Naive thymus-derived CD8-positive, alpha-beta T cell (primary cell): ENCODE results near the gene MAP4. TPM values are rescaled to one million over a fixed set of nuclear protein-coding genes. Genes with fewer than 3 reads are reported as not detected.

Source experiments
- ATAC-seq, 2 donors: fragments of 150-1000 bp; cut with Tn5 transposase in 1 of 2; sonication (Bioruptor Pico), chemical (Tn5 transposase) in 1 of 2; 1 replicate in 1 of 2; 2 replicates in 1 of 2; pipeline ENCODE4 v1.10.0; 2021; ENCODE audit warnings: mild to moderate bottlenecking in 2 of 2, moderate library complexity in 2 of 2
- POLR2A ChIA-PET: fragments of 350-600 bp; sonication (Branson Sonifier 250); formaldehyde crosslinking; loops from one replicate; lab custom pipeline; 2021; ENCODE audit warnings: antibody characterized with exemption; lab: Charles Lee
- DNase-seq, 10 donors: peaks; one replicate each; pipeline versions ENCODE4 v3.0.0 to v3.0.0-alpha.2; 2020 to 2022
- H3K27ac Mint-ChIP-seq, 10 donors: one replicate each; pipeline ENCODE4 v1.8.0; 2020 to 2022; ENCODE audit warnings: mild to moderate bottlenecking in 10 of 10, mixed read lengths in 10 of 10, moderate library complexity in 4 of 10, inconsistent platforms in 1 of 10
- H3K27me3 Mint-ChIP-seq, 5 donors: one replicate each; pipeline ENCODE4 v1.8.0; 2021 to 2022; ENCODE audit warnings: mixed read lengths in 5 of 5
- H3K36me3 Mint-ChIP-seq, 3 donors: one replicate each; pipeline ENCODE4 v1.8.0; 2020 to 2022; ENCODE audit warnings: mixed read lengths in 3 of 3, mild to moderate bottlenecking in 2 of 3, inconsistent platforms in 1 of 3
- H3K4me1 Mint-ChIP-seq, 4 donors: one replicate each; pipeline ENCODE4 v1.8.0; 2021 to 2022; ENCODE audit warnings: mixed read lengths in 4 of 4
- H3K4me3 Mint-ChIP-seq, 10 donors: one replicate each; pipeline ENCODE4 v1.8.0; 2020 to 2022; ENCODE audit warnings: mild to moderate bottlenecking in 10 of 10, mixed read lengths in 10 of 10, moderate library complexity in 6 of 10, inconsistent platforms in 1 of 10
- H3K9me3 Mint-ChIP-seq, 9 donors: one replicate each; pipeline ENCODE4 v1.8.0; 2020 to 2022; ENCODE audit warnings: mixed read lengths in 9 of 9, mild to moderate bottlenecking in 3 of 9, inconsistent platforms in 1 of 9, moderate library complexity in 1 of 9
- polyA plus RNA-seq, 3 donors: library from polyadenylated mRNA; unstranded; fragments of 300-500 nt; fragmentation: Illumina TruSeq; gene quantifications; one replicate each; pipeline ENCODE4 v1.2.3, GENCODE V29; 2021
- total RNA-seq, 8 experiments: library from RNA in 2 of 8; stranded (reverse) in 2 of 8; gene quantifications; one replicate each; pipeline ENCODE4 v1.2.3 and lab custom pipeline; 2021 to 2026

Gene MAP4
- total and polyA plus RNA-seq, 5 experiments from 2014 or later = 17.8 to 56.8 (median 29.5) TPM

DNA sequence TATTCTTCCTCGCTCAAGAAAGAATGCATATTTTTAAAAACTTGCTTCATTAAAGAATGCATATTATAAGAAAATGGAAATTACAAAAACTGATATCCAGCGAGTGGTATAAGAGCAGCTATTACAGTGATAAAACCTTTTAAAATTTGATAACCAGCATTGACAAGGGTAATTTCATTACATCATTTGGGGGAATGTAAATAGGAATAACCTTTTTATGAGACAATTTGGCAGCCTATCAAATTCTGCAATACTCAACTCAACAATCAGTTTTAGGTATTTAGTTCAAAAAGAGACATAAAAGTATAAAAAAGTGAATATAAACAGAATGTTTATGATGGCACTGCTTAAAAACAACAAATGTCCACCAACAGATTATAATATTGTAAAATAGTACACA lies 35.4 kb downstream of the MAP4 start:
- Mint-ChIP-seq H3K27me3 (no peaks in the 10 kb centered on the region), H3K27ac (no peak overlapping the region), H3K9me3 (no peaks in the 10 kb centered on the region), H3K36me3 (peaks cover 0 to 2% (median 0%) of the 10 kb centered on the region in 3 donors), H3K4me3 (no peak overlapping the region), H3K4me1 (peaks cover 0 to 10% (median 1%) of the 10 kb centered on the region in 4 donors)
- no peak for ATAC-seq
- POLR2A ChIA-PET = no interaction called here
- no peak for DNase-seq

DNA sequence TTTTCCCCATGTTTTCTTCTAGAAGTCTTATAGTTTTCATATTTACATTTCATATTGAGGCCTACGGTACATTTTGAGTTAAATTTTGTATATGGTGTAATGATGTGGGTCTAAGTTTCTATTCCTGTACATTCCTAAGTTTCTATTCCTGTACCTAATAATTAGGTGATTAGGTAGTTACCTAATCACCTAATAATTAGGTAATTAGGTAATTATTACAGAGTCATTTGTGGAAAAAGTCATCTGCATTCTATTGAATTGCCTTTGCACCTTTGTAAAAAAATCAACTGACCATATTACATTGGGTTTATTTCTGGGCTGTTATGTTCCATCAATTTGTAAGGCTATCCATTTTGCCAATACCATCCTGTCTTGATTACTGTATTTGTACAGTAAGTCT lies 37.1 kb downstream of the MAP4 start:
- ATAC-seq (no peak), DNase-seq (no peak)
- no peaks in the 10 kb centered on the region for H3K9me3 Mint-ChIP-seq
- POLR2A ChIA-PET = no interaction called here
- H3K27ac Mint-ChIP-seq = no peak overlapping the region
- peaks cover 0 to 5% (median 0%) of the 10 kb centered on the region in 3 donors for H3K36me3 Mint-ChIP-seq
- peaks cover 0 to 13% (median 3%) of the 10 kb centered on the region in 4 donors for H3K4me1 Mint-ChIP-seq
- no peak overlapping the region for H3K4me3 Mint-ChIP-seq
- H3K27me3 Mint-ChIP-seq = no peaks in the 10 kb centered on the region

DNA sequence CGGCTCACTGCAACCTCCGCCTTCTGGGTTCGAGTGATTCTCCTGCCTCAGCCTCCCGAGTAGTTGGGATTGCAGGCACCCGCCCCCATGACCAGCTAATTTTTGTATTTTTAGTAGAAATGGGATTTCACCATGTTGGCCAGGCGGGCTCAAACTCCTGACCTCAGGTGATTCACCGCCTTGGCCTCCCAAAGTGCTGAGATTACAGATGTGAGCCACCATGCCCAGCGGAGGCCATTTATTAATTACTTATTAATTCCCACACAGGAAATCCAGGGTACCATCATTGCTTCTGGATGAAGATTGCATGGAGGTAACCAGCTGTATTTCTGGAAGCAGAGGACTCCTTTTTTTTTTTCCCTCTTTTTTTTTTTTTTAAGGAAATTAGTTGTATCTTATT lies 37.8 kb downstream of the MAP4 start:
- H3K27ac Mint-ChIP-seq = no peak overlapping the region
- no peak for ATAC-seq
- H3K4me3 Mint-ChIP-seq = no peak overlapping the region
- H3K9me3 Mint-ChIP-seq = no peaks in the 10 kb centered on the region
- H3K36me3 Mint-ChIP-seq = peaks cover 0 to 8% (median 0%) of the 10 kb centered on the region in 3 donors
- POLR2A ChIA-PET = no interaction called here
- no peak for DNase-seq
- no peaks in the 10 kb centered on the region for H3K27me3 Mint-ChIP-seq
- peaks cover 0 to 13% (median 3%) of the 10 kb centered on the region in 4 donors for H3K4me1 Mint-ChIP-seq

DNA sequence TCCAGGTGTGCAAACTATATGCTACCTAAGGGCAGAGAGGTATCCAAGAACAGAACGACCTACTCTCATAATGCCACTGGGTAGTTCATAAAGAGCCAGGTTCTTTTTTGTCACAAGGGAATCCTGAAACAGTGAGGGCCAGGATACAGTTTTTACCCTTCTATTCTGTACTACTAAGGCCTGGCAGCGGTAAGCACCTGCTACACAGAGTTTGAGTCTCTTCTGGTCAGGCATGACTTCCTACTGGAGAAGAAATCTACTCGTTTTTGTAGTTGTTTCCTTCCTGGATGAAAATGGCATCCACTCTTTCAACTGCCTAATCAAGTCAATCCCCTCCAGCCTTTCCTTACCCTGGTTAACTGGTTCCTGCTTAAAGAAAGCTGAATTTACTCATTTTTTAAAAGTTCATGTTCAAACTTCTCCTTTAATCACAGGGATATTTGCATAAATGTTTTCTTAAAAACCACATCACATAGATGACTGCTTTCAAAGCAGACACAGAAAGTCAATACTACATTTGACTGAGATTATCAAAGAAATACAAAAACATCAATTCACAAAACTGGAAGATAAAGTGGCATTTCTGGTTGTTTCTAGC lies 40.0 kb downstream of the MAP4 start:
- DNase-seq (no peak), ATAC-seq (no peak)
- Mint-ChIP-seq H3K27ac (peak overlapping the region in 3 of 10 donors; percentile 8 to 42 (median 22)), H3K4me1 (peaks cover 0 to 13% (median 3%) of the 10 kb centered on the region in 4 donors), H3K36me3 (peaks cover 0 to 8% (median 0%) of the 10 kb centered on the region in 3 donors), H3K9me3 (no peaks in the 10 kb centered on the region), H3K4me3 (peak overlapping the region in 1 of 10 donors; percentile 15), H3K27me3 (no peaks in the 10 kb centered on the region)
- POLR2A ChIA-PET = no interaction called here

DNA sequence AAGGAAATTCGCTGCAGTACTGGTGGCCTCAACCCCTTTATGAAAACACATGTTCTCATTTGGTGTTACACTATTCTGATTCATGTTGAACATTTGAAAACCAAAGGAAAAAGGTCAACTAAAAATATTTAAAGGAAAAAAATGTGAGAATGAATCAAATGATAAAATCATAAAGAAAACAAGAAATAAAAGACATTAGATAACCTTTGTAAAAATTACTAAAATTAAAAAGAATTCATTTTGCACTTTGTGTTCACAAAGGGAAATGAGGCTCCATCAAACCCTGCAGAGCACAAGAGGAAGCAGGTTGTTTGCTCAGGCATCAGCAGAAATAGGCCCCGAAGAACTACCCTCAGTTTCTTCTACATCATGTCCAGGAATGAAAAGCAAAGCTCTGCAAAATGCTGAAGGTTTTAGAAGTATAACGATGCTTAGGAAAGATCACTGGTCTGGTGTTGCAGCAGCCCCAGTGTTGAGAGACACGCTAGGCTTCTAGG lies 41.2 kb downstream of the MAP4 start:
- Mint-ChIP-seq H3K4me1 (peaks cover 0 to 13% (median 3%) of the 10 kb centered on the region in 4 donors), H3K27me3 (no peaks in the 10 kb centered on the region), H3K27ac (peak overlapping the region in 3 of 10 donors; percentile 1 to 58 (median 14)), H3K9me3 (no peaks in the 10 kb centered on the region), H3K4me3 (peak overlapping the region in 1 of 10 donors; percentile 58), H3K36me3 (peaks cover 0 to 11% (median 0%) of the 10 kb centered on the region in 3 donors)
- POLR2A ChIA-PET = no interaction called here
- no peak for DNase-seq
- no peak for ATAC-seq

DNA sequence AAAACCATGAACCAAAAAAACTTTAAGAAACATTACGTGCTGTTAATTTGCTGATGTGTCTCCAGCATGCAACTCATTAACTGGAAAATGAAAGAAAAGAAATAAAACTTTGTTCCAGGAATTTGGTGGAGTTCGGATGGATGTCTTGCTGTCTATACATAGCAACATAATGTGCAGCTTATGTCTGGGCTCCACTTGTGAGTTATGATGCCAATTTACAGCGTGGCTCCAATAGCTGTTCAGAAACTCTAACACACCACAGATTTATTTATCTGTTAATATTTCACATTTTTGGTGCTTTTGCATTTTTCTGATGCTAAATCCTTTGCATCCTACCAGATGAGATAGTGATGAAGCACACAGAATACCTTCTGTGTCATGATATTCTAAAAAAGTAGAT lies 45.1 kb downstream of the MAP4 start:
- Mint-ChIP-seq H3K27me3 (no peaks in the 10 kb centered on the region), H3K4me1 (peaks cover 0 to 10% (median 4%) of the 10 kb centered on the region in 4 donors), H3K36me3 (peaks cover 0 to 14% (median 0%) of the 10 kb centered on the region in 3 donors), H3K27ac (no peak overlapping the region), H3K9me3 (no peaks in the 10 kb centered on the region), H3K4me3 (no peak overlapping the region)
- POLR2A ChIA-PET = interaction anchor here (0.6 kb wide), 1 partner anchor 40 kb away, joined by 3 read pairs; no protein-coding TSS in a partner anchor
- no peak for ATAC-seq
- no peak for DNase-seq

DNA sequence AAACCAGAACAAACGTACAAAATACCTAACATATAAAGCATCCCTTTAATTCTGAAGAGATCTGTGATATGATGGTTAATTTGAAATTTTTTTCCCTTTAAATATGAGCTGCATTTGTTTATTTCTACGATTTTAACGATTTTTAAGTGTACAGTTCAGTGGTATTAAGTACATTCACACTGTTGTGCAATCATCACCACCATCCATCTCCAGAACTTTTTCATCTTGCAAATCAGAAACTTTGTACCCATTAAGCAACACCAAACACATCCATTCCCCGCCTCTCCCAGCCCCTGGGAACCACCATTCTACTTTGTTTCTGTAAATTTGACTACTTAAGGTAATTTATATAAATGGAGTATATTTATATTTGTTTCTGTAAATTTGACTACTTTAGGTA lies 51.5 kb downstream of the MAP4 start:
- Mint-ChIP-seq H3K4me1 (peaks cover 9 to 30% (median 22%) of the 10 kb centered on the region in 4 donors), H3K27me3 (no peaks in the 10 kb centered on the region), H3K36me3 (peaks cover 0 to 7% (median 2%) of the 10 kb centered on the region in 3 donors), H3K9me3 (no peaks in the 10 kb centered on the region), H3K27ac (no peak overlapping the region), H3K4me3 (no peak overlapping the region)
- ATAC-seq (no peak), DNase-seq (no peak)
- POLR2A ChIA-PET = no interaction called here

DNA sequence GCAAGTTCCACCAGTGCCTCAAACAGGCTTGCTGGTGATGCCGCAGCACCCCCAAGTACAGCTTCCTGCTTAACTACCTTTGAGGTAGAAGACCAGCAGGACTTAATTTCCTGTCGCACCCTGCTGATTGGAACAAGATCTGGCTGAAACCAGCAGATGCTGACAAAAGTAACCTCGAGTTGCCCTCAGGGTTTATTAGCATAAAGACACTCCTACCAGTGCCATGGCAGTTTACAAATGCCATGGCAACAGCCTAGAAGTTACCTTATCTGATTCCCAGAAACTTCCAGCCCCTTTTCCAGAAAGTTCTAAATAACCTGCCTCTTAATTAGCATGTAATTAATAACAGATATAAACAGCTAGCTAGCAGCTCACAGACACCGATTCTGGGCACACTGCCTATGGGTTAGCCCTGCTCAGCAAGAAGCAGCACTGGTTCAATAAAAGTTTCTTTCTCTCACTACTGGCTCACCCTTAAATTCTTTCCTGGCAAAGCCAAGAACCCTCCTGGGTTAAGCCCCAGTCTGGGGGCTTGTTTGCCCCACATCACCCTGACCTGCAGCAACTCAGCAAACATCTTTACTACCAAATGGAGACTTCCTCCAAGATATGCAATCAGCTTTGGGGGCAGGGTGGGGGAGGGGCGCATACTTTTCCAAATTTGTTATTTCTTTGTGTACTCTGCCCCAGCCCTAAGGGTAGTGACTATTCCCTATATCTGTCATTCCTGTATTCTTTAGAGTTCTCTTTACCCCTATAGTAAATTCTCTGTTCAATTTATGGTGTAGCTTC lies 54.2 kb downstream of the MAP4 start:
- H3K27me3 Mint-ChIP-seq = no peaks in the 10 kb centered on the region
- peak overlapping the region in 8 of 10 donors; percentile 26 to 77 (median 62) for H3K4me3 Mint-ChIP-seq
- ATAC-seq = peak; percentile 71 to 97
- H3K36me3 Mint-ChIP-seq = peaks cover 0 to 7% (median 5%) of the 10 kb centered on the region in 3 donors
- H3K9me3 Mint-ChIP-seq = no peaks in the 10 kb centered on the region
- POLR2A ChIA-PET = no interaction called here
- peaks cover 9 to 27% (median 21%) of the 10 kb centered on the region in 4 donors for H3K4me1 Mint-ChIP-seq
- DNase-seq = peak in 9 of 10 donors; percentile 2 to 62 (median 47)
- H3K27ac Mint-ChIP-seq = peak overlapping the region; percentile 24 to 93 (median 76)

DNA sequence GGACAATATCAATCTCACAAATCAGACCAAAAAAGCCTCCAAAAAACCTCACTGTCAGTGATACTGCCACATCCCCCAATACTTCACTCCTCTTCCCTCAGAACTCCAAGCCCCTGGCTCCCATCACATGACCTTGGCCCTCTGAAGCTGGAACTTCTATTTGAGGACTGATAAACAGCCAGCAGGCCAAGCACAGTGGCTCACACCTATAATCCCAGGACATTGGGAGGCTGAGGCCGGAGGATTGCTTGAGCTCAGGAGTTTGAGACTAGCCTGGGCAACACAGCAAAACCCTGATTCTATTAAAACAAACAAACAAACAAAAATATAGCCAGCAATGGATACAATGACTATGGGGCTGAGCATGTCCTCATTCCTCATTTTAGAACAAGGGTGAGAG lies 55.2 kb downstream of the MAP4 start:
- ATAC-seq (no peak), DNase-seq (no peak)
- Mint-ChIP-seq H3K9me3 (no peaks in the 10 kb centered on the region), H3K4me3 (peak overlapping the region in 1 of 10 donors; percentile 29), H3K27me3 (no peaks in the 10 kb centered on the region), H3K27ac (peak overlapping the region in 7 of 10 donors; percentile 3 to 93 (median 76)), H3K4me1 (peaks cover 9 to 27% (median 21%) of the 10 kb centered on the region in 4 donors), H3K36me3 (peaks cover 0 to 7% (median 5%) of the 10 kb centered on the region in 3 donors)
- POLR2A ChIA-PET = interaction anchor here (0.6 kb wide), 1 partner anchor 65 kb away, joined by 3 read pairs; no protein-coding TSS in a partner anchor

DNA sequence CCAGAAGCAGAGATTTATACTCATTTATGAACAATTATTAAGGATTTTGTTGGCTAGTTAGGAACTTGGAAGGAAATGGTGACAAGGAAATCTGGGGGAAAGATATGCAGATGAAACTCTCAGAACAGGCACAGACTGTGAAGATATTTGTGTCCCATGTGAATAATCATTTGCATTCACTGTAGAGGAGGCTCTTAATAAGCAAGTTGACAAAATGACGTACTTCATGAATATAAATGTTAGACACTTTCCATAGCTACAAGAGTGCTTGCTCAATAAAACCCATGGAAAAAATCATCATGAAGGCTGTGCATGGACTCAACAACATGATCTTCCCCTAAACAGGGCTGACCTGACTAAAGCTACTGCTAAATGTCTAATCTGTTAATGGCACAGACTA lies 59.7 kb downstream of the MAP4 start:
- ATAC-seq = no peak
- Mint-ChIP-seq H3K4me3 (no peak overlapping the region), H3K27ac (no peak overlapping the region), H3K27me3 (no peaks in the 10 kb centered on the region), H3K4me1 (peaks cover under 1 to 11% (median 10%) of the 10 kb centered on the region in 4 donors), H3K36me3 (peaks cover 0 to 5% (median 3%) of the 10 kb centered on the region in 3 donors), H3K9me3 (no peaks in the 10 kb centered on the region)
- DNase-seq = no peak
- POLR2A ChIA-PET = no interaction called here

DNA sequence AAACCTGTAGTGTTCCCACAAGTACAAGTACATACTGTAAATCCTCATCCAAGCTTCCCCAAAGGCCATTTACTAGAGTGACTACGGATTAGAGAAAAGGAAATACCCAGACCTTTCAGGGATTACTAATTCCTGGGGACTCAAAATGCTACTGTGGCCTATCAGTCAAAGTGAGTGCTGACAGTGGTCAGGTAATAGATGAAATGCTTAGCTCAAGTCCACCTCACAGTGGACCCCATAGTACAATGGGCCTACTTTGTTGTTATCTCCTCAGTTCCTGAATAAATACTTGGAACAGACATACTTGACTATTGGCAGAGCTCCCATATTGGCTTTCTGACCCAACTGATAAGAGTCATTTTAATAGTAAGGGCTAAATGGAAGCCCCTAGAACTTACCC lies 61.6 kb downstream of the MAP4 start:
- Mint-ChIP-seq H3K4me1 (no peaks in the 10 kb centered on the region), H3K4me3 (no peak overlapping the region), H3K9me3 (no peaks in the 10 kb centered on the region), H3K27me3 (no peaks in the 10 kb centered on the region), H3K36me3 (peaks cover 0 to 5% (median 0%) of the 10 kb centered on the region in 3 donors), H3K27ac (no peak overlapping the region)
- POLR2A ChIA-PET = no interaction called here
- DNase-seq = no peak
- ATAC-seq = no peak

DNA sequence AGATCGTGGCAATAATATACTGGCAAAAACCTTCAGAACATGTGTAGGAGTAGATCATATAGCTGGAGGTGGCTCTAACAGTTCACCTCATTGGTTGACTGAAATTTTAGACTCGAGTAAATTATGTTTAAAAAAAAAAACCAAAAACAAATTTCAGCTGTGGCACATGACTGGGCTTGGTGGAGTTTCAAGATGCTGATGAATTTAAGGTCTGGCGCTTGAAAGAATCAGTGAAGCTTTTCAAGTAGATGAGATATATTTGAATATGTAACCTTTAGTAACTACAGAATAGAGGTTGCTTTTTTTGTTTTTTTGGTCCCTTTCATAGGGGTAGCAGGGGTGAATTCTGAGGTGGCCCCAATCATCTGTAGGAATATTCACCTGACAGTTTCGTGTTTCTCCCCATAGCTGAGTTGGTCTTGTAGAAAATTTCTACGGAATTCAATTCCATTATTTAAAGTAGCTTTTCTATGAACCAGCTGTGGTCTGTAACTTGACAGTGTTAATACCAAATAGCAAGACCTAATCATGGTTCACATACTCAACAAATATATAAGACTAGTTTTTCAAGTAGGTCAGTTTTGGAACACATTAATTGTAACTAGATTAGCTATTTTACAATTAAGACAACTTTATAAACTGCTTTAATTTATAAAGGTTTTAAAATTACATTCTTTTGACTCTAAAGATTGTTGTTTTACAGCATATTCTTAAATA lies 65.6 kb downstream of the MAP4 start:
- ATAC-seq (no peak), DNase-seq (no peak)
- Mint-ChIP-seq H3K27ac (no peak overlapping the region), H3K36me3 (no peaks in the 10 kb centered on the region), H3K4me1 (no peaks in the 10 kb centered on the region), H3K27me3 (no peaks in the 10 kb centered on the region), H3K9me3 (no peaks in the 10 kb centered on the region), H3K4me3 (no peak overlapping the region)
- POLR2A ChIA-PET = no interaction called here
